ENCODE results near the gene UPK3BL1.
"Not testable (repeated sequence)": the region's sequence is repeated elsewhere in the genome, so short reads cannot be mapped to it uniquely, and the experiment has no call there.

DNA sequence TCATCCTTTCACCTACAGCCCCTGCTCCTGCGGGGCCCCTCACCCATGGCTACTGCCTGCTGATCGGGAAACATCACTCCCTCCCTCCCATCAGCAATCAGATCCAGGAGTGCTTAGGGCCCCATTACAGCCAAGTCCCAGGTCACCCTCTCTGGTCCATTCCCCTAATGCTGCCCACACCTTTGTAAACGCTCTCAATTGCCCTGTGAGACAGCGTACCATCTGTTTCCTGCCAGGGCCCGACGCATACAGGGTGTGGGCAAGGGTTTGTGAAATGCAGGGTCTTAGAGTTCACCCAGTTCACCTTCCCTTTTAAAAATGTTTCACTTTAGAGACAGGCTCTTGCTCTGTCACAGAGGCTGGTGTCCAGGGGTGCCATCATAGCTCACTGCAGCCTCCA lies 8.3 kb downstream of the UPK3BL1 start:
- not testable (repeated sequence) for TF ChIP-seq CTCF (IDR thresholded peaks at IDR 0.05; ENCODE audit: insufficient read depth, low read length, poor library complexity, severe bottlenecking); EZH2phosphoT487 (conservative IDR thresholded peaks at IDR 0.05; ENCODE audit: low read length)

Data from SU-DHL-6 (cell line).